Stimulated activated CD4-positive, alpha-beta T cell treated with anti-CD3 and anti-CD28 coated beads, Interleukin-1b, Interleukin-23, amount 100 ng/mL, for 24 hours (primary cell): ENCODE results near the gene KIN.
"Not testable (repeated sequence)": the region's sequence is repeated elsewhere in the genome, so short reads cannot be mapped to it uniquely, and the experiment has no call there.

Experiments used
- DNase-seq, 4 experiments: peaks; one replicate each; pipeline ENCODE4 v3.0.0-alpha.2; 2020; ENCODE audit warnings: low read depth in 4 of 4, low spot score in 1 of 4

The KIN gene

DNA sequence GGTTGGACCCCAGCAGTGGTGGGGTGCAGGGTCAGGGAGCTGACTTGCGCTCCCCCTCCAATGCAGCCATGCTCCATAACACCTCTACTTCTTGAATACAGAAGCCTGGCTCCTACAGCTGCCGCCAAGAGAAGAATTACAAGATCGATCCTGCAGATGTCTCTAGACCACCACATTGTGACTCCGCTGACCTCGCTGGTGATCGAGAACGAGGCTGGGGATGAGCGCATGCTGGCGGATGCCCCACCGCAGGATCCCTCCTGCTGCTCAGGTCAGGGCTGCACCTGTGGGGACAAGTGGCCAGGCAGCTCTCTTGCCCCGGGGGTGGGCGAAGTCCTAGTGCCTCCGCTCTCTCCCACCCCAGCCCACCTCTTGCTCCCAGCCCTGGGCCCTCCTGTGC lies 53.0 kb downstream of the KIN start:
- DNase-seq = no peak

DNA sequence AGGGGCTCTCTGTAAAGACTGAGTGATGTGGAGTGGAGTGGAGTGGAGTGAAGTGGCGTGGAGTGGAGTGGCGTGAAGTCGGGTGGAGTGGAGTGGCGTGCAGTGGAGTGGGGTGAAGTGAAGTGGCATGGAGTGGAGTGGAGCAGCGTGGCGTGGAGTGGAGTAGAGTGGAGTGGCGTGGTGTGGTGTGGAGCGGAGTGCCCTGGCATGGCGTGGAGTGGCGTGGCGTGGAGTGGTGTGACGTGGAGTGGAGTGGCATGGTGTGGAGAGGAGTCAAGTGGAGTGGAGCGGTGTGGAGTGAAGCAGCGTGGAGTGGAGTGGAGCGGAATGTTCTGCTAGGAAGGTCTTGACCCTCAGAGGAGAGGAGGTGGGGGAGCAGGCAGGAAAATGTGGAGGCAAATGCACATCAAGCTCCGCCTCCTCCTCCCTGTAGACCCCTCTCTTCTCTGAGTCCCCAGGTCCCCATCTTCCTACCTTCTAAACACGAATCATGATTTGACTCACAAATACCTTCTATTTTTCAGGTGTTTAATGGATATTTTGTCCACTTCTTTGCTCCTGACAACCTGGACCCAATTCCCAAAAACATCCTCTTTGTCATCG lies 64.8 kb downstream of the KIN start:
- DNase-seq = no peak

- DNase-seq = no peak
These were observed 67.3 kb downstream of the KIN start for GRCh38 chr10:7720478-7720877.

GRCh38 chr10:7718685-7719084 lies 69.1 kb downstream of the KIN start:
- DNase-seq = no peak

DNA sequence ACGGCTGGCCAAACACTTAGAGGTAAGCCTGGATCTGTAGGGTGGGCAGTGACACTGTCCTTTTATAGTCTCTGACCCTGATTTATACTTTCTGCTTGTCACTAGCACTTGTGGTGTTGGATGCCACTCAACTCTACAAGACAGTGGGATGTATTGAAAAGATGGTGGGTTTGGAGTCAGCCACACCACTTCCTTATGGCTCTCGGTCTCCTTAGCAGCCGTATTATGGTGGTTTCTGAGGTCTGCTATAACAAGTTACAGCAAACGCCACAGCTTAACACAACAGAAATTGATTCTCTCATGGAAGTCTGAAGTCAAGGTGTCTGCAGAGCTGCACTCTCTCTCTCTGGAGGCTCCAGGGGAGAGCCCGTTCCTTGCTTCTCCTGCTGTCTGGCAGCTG lies 70.0 kb downstream of the KIN start:
- DNase-seq = no peak

DNA sequence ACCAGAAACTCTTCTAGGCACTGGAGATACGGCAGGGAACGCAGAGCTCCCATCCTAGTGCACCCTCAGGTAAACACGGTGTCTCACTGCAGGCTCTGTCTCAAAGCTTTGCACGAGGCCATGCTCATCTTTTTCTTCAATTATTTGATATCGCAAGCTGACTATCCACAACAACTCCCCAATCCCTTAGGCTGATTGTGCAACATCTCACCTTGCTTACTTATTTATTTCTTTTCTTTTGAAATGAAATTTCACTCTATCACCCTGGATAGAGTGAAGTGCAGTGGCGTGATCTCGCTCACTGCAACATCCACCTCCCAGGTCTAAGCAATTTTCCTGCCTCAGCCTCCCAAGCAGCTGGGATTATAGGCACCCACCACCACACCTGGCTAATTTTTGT lies 72.3 kb downstream of the KIN start:
- DNase-seq = no peak

GRCh38 chr10:7711075-7711474 lies 76.7 kb downstream of the KIN start:
- DNase-seq = not testable (repeated sequence)

DNA sequence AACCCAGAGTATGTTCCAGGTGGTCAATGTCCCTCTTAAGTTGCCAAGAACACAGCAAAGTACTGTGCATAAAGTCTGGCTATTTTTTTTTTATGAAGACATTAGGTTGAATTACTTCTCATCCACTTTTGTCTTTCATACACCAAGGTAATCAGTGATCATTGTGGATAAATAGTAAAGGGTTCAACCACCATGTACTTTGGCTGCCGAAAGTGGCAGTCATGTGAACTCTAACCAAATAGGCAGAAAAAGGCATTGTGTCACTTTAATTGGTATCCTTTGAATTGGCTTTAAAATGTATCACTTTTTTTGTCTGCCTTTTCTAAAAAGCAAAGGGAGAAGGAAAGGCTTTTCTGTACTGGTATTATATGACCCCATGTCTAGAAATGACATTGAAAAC lies 77.3 kb downstream of the KIN start:
- DNase-seq = no peak

DNA sequence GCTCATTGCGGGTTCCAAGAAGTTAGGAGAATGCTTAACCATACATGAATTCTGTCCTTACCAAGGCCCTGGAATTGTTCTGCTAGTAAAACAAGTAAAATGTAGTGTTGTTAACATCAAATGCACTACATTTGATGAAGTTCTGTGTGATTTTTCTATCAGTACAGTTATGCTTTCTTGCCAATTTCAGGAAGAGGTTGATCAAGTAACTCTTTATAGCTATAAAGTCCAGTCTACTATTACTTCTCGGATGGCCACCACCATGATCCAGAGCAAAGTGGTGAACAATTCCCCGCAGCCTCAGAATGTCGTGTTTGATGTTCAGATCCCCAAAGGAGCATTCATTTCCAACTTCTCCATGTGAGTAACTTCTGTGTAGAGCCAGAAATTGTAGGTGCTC lies 79.0 kb downstream of the KIN start:
- no peak for DNase-seq

DNA sequence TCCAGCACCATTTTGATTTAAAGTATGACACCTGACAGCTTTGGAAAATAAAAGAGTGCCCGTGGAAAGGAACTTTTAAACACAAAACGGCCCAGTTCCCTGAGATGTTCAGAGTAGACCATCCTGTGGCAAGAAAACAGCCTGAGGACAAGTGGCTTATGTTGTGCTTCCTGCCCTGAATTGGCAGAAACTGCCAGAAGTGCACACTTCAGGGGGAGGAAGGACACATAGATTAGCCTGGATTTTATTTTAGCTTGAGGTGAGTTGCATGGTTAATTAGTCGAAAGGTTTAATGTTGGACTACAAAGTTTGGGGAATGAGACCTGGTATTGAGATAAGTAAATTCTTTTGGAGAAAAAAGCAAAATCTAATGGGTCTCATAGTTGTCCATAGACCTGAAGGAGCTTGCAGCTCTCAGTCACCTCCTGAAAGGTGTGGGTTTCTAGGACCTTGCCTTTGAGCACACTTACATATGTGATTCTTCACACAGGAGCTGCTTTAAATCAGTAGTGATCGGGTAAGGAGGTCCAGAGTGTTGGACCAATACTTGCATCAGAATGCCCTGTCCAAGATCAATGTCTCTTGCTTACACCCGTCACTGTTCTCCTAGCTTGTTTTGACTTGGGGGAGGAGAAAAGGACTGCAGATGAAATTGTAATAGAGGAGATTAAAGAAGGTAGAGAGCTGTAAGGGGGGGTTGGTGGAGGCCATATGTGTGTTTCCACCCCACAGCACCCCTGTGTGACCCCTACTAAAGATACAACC lies 79.8 kb downstream of the KIN start:
- no peak for DNase-seq

- DNase-seq = no peak
These were observed 80.7 kb downstream of the KIN start for GRCh38 chr10:7707102-7707501.

DNA sequence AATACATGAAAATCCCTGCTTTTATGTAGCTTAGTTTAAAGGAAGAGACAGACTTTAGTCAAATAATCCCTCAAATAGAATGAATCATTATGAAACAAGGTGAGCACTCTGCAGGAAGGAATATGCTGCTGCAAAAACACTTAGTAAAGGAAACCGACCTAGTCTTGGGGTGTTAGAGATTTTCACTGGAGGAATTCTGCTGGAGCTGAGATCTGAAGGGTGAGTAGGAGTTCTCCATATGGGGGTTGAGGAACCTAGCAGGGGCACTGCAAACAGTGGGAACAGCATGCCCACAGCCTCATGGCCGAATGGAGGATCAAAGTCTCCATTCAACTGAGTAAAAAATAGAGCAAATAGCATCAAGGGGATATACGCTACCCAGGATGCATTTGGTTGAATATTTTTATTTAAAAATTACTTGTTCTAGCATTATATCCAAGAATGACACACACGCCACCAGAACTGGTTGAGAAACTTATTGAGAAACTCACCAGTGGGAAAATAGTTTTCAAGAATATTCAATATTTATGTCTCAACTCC lies 81.2 kb downstream of the KIN start:
- DNase-seq = no peak

DNA sequence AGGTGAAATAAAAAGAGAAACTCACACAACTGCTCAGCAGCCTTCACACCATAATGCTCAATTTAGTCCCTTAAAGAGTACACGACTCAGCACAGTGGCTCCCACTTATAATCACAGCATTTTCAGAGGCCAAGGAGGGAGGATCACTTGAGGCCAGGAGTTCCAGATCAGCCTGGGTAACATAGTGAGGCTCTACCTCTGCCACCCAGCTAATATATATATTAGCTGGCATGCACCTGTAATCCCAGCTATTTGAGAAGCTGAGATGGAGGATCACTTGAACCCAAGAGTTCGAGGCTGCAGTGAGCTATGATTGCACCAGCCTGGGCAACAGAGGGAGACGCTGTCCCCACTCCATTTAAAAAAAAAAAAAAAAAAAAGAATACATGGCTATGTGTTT lies 82.5 kb downstream of the KIN start:
- DNase-seq = no peak

- no peak for DNase-seq
These were observed 83.4 kb downstream of the KIN start for GRCh38 chr10:7704071-7705016.

DNA sequence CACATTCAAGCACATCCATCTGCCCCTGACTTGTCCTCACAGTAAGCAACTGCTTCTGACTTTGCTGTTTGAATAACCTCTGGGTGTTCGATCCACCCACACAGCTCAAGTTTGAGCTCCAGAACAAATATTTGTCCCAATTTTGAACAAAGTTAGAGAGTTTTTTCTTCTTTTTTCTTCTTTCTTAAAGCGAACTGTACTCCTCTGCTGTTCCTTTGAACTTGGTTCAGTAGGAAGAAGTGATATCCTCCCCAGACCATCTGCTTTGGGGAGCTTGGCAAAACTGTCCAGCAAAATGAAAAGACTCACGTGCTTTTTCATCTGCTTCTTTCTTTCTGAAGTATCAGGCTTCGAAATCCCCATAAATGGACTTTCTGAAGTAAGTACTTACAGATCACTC lies 84.7 kb downstream of the KIN start, which contains the start of gene ITIH2:
Gene ITIH2 (plus strand): TSS at position 177 of the 400 bp plus-strand sequence. CDS start 119 bp downstream, at position 296.
- DNase-seq = no peak

- no peak for DNase-seq
These were observed 85.4 kb downstream of the KIN start for GRCh38 chr10:7702288-7702812.

DNA sequence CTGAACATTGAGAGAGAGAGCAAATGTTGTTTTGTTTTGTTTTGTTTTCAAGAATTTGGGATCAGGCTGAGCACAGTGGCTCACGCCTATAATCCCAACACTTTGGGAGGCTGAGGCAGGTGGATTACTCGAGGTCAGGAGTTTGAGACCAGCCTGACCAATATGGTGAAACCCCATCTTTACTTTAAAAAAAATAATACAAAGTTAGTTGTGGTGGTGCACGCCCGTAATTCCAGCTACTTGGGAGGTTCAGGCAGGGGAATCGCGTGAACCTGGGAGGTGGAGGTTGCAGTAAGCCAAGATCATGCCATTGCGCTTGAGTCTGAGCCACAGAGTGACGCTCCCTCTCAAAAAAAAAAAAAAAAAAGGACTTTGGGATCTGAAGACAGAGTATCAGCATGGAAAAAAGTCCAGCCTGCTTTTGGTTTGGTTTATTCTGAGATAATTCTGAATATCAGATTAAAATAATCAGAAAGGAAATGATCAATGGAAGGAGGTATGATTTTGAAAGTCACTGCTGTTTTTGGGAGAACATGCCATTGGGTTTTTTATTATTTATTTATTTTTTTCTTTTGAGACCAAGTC lies 86.5 kb downstream of the KIN start:
- DNase-seq = no peak
